Pancreas (tissue), 10 donors: ENCODE measurements around the gene VASH2. TPM values are rescaled to one million over a fixed set of nuclear protein-coding genes. Genes with fewer than 3 reads are reported as not detected.

Source experiments
- ATAC-seq, 4 donors: fragments of 200-7000 bp; cut with Tn5 transposase; one replicate each; pipeline versions ENCODE4 v1.8.0 to v1.9.1; 2020; ENCODE audit warnings: mild to moderate bottlenecking in 4 of 4, moderate library complexity in 4 of 4
- DNase-seq, 6 donors: peaks; one replicate each; pipeline ENCODE4 v3.0.0-alpha.2; 2020
- FAIRE-seq: peaks from 2 replicates; lab custom pipeline; 2012; peaks lifted over from hg19 to GRCh38; lab: Jason Lieb, UNC
- H3K27ac ChIP-seq, 4 donors: fragments of 200-600 bp; sonication (generic); 1 replicate in 3 of 4; 2 replicates in 1 of 4; pipeline versions ENCODE4 v1.5.0 to v1.8.0; 2020
- H3K27me3 ChIP-seq, 4 donors: fragments of 200-600 bp; one replicate each; pipeline ENCODE4 v1.8.0; 2021
- H3K36me3 ChIP-seq, 3 donors: fragments of 200-600 bp; sonication (generic) in 1 of 3; one replicate each; pipeline versions ENCODE4 v1.5.0 to v1.8.0; 2020 to 2021
- H3K4me1 ChIP-seq, 3 donors: fragments of 200-600 bp; one replicate each; pipeline ENCODE4 v1.8.0; 2021
- H3K4me3 ChIP-seq, 4 donors: fragments of 200-600 bp; sonication (generic) in 2 of 4; one replicate each; pipeline versions ENCODE4 v1.5.0 to v1.8.0; 2020 to 2021
- H3K9me3 ChIP-seq, 4 donors: fragments of 200-600 bp; one replicate each; pipeline ENCODE4 v1.8.0; 2021
- WGBS, 2 donors: extraction: QIAGEN DNeasy Blood & Tissue Kit; methylation state at CpG; one replicate each; pipeline ENCODE4 v1.1.7; 2013; 5-methylcytosine and 5-hydroxymethylcytosine counted together
- intact Hi-C, 3 donors: fragments of 100-400 bp; cut with DNase I; formaldehyde crosslinking; loops; one replicate each; pipeline versions ENCODE4 v1.11.1 to v1.14.2; 2022
- polyA plus RNA-seq, 2 donors: library from polyadenylated mRNA; stranded (reverse); fragments of 200-250 nt; gene quantifications; one replicate each; pipeline ENCODE4 v1.2.3, GENCODE V29; 2013
- total RNA-seq, 6 donors: library from RNA; stranded (reverse); fragmentation: NEBNext Ultra II Directional in 4 of 6; extraction: Animal tissue kit (Norgen Biotek cat#: 25700) in 4 of 6; gene quantifications; one replicate each; pipeline versions ENCODE4 v1.2.1 to v1.2.4, GENCODE V29; 2021 to 2023
- TF ChIP-seq, protein P1 (sequence below), 4 donors: fragments of 200-600 bp; sonication (generic) in 3 of 4; IDR thresholded peaks; one replicate each; pipeline versions ENCODE4 v1.5.0 to v1.8.0; 2021; ENCODE audit warnings: antibody characterized with exemption in 4 of 4
- donor health status: healthy with polysubstance abuse.
- donor health status: DM: no; HTN: no; CAD: no; lungs with moderate emphysema.
- donor health status: DM: no; HTN: no; CAD: no.
- donor health status: control.
- donor health status: control.
- donor health status: Bipolar disorder and iron deficiency.
- donor health status: DM: yes; HTN: yes; CAD: no.
- donor health status: DM: no; HTN: no; CAD: no.
- donor health status: DM: no; HTN: no; CAD: no.
- donor health status: DM: yes; HTN: yes; CAD: no.

The VASH2 gene
- total and polyA plus RNA-seq, 8 donors: 0.15 to 1.9 (median 0.52) TPM; not detected in 1

DNA sequence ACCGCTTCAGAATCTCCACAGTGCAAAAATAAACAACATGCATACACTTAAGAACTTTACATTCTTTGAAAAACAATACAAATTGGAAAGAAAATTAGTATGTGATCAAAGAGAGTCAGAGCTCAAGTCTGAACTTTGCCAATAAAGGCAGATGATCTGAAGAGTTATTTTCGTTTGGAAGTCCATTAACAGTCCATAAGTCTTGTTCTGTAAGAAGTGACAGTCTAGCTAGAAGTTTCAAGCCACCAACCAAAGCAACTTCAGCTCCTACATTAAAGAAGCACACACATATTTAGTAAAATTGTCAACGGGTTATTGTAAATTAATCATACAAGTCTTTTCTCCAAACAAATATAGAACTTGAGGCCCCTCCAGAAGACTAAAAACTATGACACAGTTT, 44.6 kb downstream of the VASH2 start:
- WGBS, 2 donors: 70 to 77% methylated on average over 3 of the region's 3 CpGs
- intact Hi-C loops: loop anchor here in 1 of 3 donors (10.0 kb wide), 1 partner anchor 180 kb away; no protein-coding TSS in a partner anchor

DNA sequence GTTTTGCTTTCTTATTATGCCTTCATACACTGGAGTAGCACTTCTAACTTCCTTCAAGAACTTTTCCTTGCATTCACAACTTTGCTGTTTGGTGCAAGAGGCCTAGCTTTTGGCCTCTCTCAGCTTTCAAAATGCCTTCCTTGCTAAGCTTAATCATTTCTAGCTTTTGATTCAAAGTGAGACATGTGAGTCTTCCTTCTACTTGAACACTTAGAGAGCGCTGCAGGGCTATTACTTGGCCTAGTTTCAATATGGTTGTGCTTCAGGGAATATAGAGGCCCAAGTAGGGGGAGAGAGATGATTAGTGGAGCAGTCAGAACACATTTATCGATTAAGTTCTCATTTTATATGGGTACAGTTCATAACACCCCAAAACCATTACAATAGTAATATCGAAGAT, 52.9 kb downstream of the VASH2 start:
- ATAC-seq (no peak), DNase-seq (no peak), FAIRE-seq (no peak)
- peaks cover 0 to 8% (median 0%) of the 10 kb centered on the region in 3 donors for H3K36me3 ChIP-seq
- 94 to 96% methylated on average over 3 of the region's 3 CpGs for WGBS, 2 donors
- H3K27ac ChIP-seq: no peak overlapping the region
- intact Hi-C loops: no loop called here
- no peaks in the 10 kb centered on the region for H3K4me1 ChIP-seq
- no peaks in the 10 kb centered on the region for H3K27me3 ChIP-seq
- TF ChIP-seq, protein P1, sequence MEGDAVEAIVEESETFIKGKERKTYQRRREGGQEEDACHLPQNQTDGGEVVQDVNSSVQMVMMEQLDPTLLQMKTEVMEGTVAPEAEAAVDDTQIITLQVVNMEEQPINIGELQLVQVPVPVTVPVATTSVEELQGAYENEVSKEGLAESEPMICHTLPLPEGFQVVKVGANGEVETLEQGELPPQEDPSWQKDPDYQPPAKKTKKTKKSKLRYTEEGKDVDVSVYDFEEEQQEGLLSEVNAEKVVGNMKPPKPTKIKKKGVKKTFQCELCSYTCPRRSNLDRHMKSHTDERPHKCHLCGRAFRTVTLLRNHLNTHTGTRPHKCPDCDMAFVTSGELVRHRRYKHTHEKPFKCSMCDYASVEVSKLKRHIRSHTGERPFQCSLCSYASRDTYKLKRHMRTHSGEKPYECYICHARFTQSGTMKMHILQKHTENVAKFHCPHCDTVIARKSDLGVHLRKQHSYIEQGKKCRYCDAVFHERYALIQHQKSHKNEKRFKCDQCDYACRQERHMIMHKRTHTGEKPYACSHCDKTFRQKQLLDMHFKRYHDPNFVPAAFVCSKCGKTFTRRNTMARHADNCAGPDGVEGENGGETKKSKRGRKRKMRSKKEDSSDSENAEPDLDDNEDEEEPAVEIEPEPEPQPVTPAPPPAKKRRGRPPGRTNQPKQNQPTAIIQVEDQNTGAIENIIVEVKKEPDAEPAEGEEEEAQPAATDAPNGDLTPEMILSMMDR (IDR thresholded peaks at IDR 0.05): no peak
- no peaks in the 10 kb centered on the region for H3K9me3 ChIP-seq
- no peak overlapping the region for H3K4me3 ChIP-seq

More for the DNA sequence above, 44.6 kb downstream of the VASH2 start:
- TF ChIP-seq, protein P1 (IDR thresholded peaks at IDR 0.05): no peak
- FAIRE-seq (no peak), ATAC-seq (no peak), DNase-seq (no peak)
- Histone ChIP-seq H3K9me3 (no peaks in the 10 kb centered on the region), H3K36me3 (peaks cover 0 to 12% (median 0%) of the 10 kb centered on the region in 3 donors), H3K4me3 (no peak overlapping the region), H3K27ac (no peak overlapping the region), H3K27me3 (no peaks in the 10 kb centered on the region), H3K4me1 (no peaks in the 10 kb centered on the region)

DNA sequence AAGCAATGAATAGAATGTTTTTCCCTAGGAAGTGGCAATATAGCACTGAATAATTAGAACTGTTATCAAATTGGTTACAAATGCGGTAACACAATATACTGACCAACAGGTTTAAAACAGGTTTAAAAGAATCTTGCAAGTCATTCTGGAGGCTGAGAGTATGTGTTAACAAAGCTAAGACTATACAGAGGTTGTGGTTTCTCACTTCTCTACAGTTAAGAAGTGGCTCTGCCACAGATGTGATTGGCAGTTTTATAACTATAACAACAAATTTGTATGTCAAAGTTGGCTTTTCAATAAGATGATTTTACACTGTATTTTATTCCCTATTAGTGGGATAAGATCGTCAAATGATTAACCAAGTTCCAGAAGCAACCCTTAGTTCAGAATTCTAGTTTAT, 58.2 kb downstream of the VASH2 start:
- Histone ChIP-seq H3K36me3 (peaks cover 0 to 8% (median 0%) of the 10 kb centered on the region in 3 donors), H3K4me1 (no peaks in the 10 kb centered on the region), H3K4me3 (no peak overlapping the region), H3K27me3 (no peaks in the 10 kb centered on the region), H3K27ac (no peak overlapping the region), H3K9me3 (no peaks in the 10 kb centered on the region)
- intact Hi-C loops: no loop called here
- TF ChIP-seq, protein P1 (IDR thresholded peaks at IDR 0.05): no peak
- DNase-seq (no peak), ATAC-seq (no peak), FAIRE-seq (no peak)
- WGBS, 2 donors: 82 to 83% methylated on average over 2 of the region's 2 CpGs

DNA sequence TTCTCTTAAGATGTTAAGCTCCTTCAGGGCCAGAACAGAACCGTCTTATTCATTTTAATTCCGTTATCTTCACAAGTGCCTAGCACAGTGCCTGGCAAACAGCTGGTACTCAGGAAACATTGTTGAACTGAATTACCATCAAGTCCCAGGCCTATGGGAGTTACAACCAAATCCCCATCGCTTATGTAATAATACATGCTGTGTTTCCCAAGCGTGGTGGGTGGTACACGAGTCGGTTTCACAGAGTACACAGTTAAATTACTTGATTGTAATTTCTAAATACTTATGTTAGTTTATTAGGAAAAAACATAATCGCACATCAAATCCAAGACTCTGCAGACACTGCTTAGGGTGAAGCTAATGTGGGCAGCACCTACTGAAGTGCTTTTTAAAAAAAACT, 64.3 kb downstream of the VASH2 start:
- Histone ChIP-seq H3K27me3 (no peaks in the 10 kb centered on the region), H3K4me1 (peaks cover 5 to 12% (median 7%) of the 10 kb centered on the region in 3 donors), H3K9me3 (no peaks in the 10 kb centered on the region), H3K4me3 (peak overlapping the region; percentile 55 to 92 (median 72)), H3K36me3 (no peaks in the 10 kb centered on the region), H3K27ac (peak overlapping the region; percentile 50 to 89 (median 73))
- FAIRE-seq (no peak), DNase-seq (no peak), ATAC-seq (peak in 1 of 4 donors; percentile 2)
- intact Hi-C loops: no loop called here
- 9 to 11% methylated on average over 7 of the region's 7 CpGs for WGBS, 2 donors
- TF ChIP-seq, protein P1 (IDR thresholded peaks at IDR 0.05): no peak
